Glutamatergic neuron (in vitro differentiated cells): ENCODE measurements around the gene FNIP1. TPM values are rescaled to one million over a fixed set of nuclear protein-coding genes. Genes with fewer than 3 reads are reported as not detected.

Experiments used
- DNase-seq: peaks from one replicate; pipeline ENCODE4 v3.0.0; 2022
- H3K27ac Mint-ChIP-seq: one replicate; pipeline ENCODE4 v1.8.0; 2020; ENCODE audit warnings: mild to moderate bottlenecking, mixed read lengths, inconsistent platforms; ENCODE audit not compliant: unreplicated experiment
- H3K27me3 Mint-ChIP-seq: one replicate; pipeline ENCODE4 v1.8.0; 2020; ENCODE audit warnings: mild to moderate bottlenecking, moderate library complexity, mixed read lengths, inconsistent platforms; ENCODE audit not compliant: unreplicated experiment
- H3K36me3 Mint-ChIP-seq: one replicate; pipeline ENCODE4 v1.8.0; 2020; ENCODE audit warnings: mild to moderate bottlenecking, mixed read lengths, inconsistent platforms; ENCODE audit not compliant: unreplicated experiment
- H3K4me1 Mint-ChIP-seq: one replicate; pipeline ENCODE4 v1.8.0; 2020; ENCODE audit warnings: mild to moderate bottlenecking, low read depth, mixed read lengths, inconsistent platforms; ENCODE audit not compliant: unreplicated experiment
- H3K4me3 Mint-ChIP-seq: one replicate; pipeline ENCODE4 v1.8.0; 2020; ENCODE audit warnings: mild to moderate bottlenecking, mixed read lengths, inconsistent platforms; ENCODE audit not compliant: unreplicated experiment
- H3K9me3 Mint-ChIP-seq: one replicate; pipeline ENCODE4 v1.8.0; 2020; ENCODE audit warnings: mild to moderate bottlenecking, moderate library complexity, mixed read lengths, inconsistent platforms; ENCODE audit not compliant: unreplicated experiment
- CTCF ChIP-seq: fragments of 200-600 bp; sonication (generic); IDR thresholded peaks from one replicate; pipeline ENCODE4 v1.5.0; 2021; ENCODE audit not compliant: partially characterized antibody, unreplicated experiment
- total RNA-seq: library from RNA; stranded (reverse); fragmentation: NEBNext Ultra II Directional; extraction: Animal tissue kit (Norgen Biotek cat#: 25700); gene quantifications from one replicate; pipeline ENCODE4 v1.2.1, GENCODE V29; 2021; ENCODE audit not compliant: unreplicated experiment

The FNIP1 gene
- total RNA-seq, 1 donor from 2014 or later, result 23.2 TPM

- no peaks in the 10 kb centered on the region for H3K4me1 Mint-ChIP-seq
- H3K4me3 Mint-ChIP-seq, result no peak overlapping the region
- TF ChIP-seq CTCF, result no peak
- no peaks in the 10 kb centered on the region for H3K36me3 Mint-ChIP-seq
- no peak for DNase-seq
- no peaks in the 10 kb centered on the region for H3K27me3 Mint-ChIP-seq
- H3K27ac Mint-ChIP-seq, result no peak overlapping the region
- no peaks in the 10 kb centered on the region for H3K9me3 Mint-ChIP-seq
Measured at GRCh38 chr5:131825404-131826013, 28.7 kb upstream of the FNIP1 start.

- Mint-ChIP-seq H3K27me3 (peaks cover 2% of the 10 kb centered on the region), H3K4me3 (no peak overlapping the region), H3K27ac (no peak overlapping the region), H3K9me3 (no peaks in the 10 kb centered on the region), H3K36me3 (no peaks in the 10 kb centered on the region), H3K4me1 (no peaks in the 10 kb centered on the region)
- no peak for DNase-seq
- TF ChIP-seq CTCF, result no peak
Measured at GRCh38 chr5:131824631-131825030, 27.8 kb upstream of the FNIP1 start.

GRCh38 chr5:131821221-131821620 lies 24.4 kb upstream of the FNIP1 start:
- no peak for TF ChIP-seq CTCF
- Mint-ChIP-seq H3K27me3 (peaks cover 2% of the 10 kb centered on the region), H3K27ac (no peak overlapping the region), H3K4me3 (no peak overlapping the region), H3K36me3 (no peaks in the 10 kb centered on the region), H3K9me3 (no peaks in the 10 kb centered on the region), H3K4me1 (no peaks in the 10 kb centered on the region)
- DNase-seq, result no peak

GRCh38 chr5:131818001-131818724 lies 21.3 kb upstream of the FNIP1 start:
- no peak for DNase-seq
- Mint-ChIP-seq H3K27me3 (peaks cover 2% of the 10 kb centered on the region), H3K4me1 (no peaks in the 10 kb centered on the region), H3K27ac (no peak overlapping the region), H3K9me3 (no peaks in the 10 kb centered on the region), H3K36me3 (no peaks in the 10 kb centered on the region), H3K4me3 (no peak overlapping the region)
- TF ChIP-seq CTCF, result no peak

GRCh38 chr5:131814990-131815389 lies 18.2 kb upstream of the FNIP1 start:
- Mint-ChIP-seq H3K9me3 (no peaks in the 10 kb centered on the region), H3K27me3 (no peaks in the 10 kb centered on the region), H3K27ac (no peak overlapping the region), H3K4me1 (no peaks in the 10 kb centered on the region), H3K36me3 (no peaks in the 10 kb centered on the region), H3K4me3 (no peak overlapping the region)
- no peak for TF ChIP-seq CTCF
- DNase-seq, result no peak
